Activated CD8-positive, alpha-beta memory T cell treated with anti-CD3 and anti-CD28 coated beads for 36 hours (primary cell): ENCODE data around the gene MVB12B. TPM values are rescaled to one million over a fixed set of nuclear protein-coding genes. Genes with fewer than 3 reads are reported as not detected.

Experiments used
- CTCF ChIA-PET: fragments of 350-600 bp; sonication (Branson Sonifier 250); formaldehyde crosslinking; loops from one replicate; lab custom pipeline; 2021; ENCODE audit warnings: antibody characterized with exemption; lab: Charles Lee
- POLR2A ChIA-PET: fragments of 350-600 bp; sonication (Branson Sonifier 250); formaldehyde crosslinking; loops from one replicate; lab custom pipeline; 2021; ENCODE audit warnings: antibody characterized with exemption; lab: Charles Lee
- total RNA-seq, 2 experiments: library from RNA; stranded (reverse); gene quantifications; one replicate each; pipeline ENCODE4 v1.2.3, GENCODE V29; 2021

MVB12B gene
- total RNA-seq, 2 experiments from 2014 or later: 7.5 to 7.8 TPM

DNA sequence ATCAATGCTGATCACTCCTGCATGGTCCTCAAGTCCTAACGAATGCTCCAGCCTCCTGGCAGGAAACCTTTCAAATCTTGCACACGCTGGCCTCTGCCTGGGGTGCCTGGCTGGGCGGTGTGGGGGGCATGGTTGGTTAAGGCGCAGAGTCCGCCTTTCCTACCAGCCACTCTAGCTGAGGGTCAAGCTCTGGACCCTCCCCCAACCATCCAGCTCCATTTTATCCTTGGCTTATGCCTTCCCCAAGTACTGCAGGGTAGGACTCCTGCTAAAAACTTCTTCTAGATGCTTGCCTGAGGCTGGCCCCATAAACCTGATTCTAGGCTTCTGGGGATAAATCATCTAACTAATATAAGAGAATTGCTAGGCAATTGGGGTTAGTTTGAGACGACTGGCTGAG lies 808 bp upstream of the MVB12B start:
- POLR2A ChIA-PET: interaction anchor here (0.6 kb wide), 2 partner anchors 160 to 964 kb away, joined by 3 read pairs; no protein-coding TSS in a partner anchor
- CTCF ChIA-PET: interaction anchor here (0.6 to 5.1 kb wide), 2 partner anchors 72 to 429 kb away, joined by 4 to 37 read pairs; no protein-coding TSS in a partner anchor

DNA sequence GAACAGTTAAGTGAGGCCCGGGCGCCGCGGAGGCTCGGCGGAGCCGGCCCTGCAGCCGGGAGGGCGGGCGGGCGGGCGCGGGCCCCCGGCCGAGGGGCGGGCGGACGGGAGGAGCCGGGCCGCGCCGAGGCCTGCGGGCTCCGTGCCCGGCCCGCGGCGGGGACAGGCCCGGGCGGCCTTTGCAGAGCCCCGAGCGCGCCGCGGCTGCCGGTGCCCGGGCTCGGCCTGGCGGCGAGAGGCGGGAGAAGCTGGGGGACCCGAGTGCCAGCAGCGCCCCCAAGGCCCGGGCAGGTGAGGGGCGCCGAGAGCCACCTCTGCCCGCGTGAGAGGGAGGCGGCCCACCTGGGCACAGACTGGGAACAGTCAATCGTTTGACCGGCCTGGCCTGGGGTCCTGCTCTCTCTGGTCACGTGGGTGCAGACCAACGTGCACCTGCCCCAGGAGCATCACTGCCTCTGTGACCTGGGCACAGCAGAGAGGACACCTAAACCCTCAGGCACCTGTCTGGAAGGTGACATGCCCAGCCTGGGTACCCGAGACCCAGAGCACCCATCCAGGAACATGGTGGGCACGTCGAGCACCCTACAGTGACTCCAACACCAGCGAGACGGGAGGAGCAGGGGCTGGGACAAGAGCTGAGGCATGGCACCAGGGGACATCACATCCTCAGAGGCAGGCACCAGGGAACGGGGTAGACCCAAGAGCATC lies 531 bp downstream of the MVB12B start:
- ChIA-PET CTCF (interaction anchor here (0.5 to 5.1 kb wide), 3 partner anchors 70 to 280 kb away, joined by 3 to 37 read pairs (median 5); no protein-coding TSS in a partner anchor), POLR2A (no interaction called here)

DNA sequence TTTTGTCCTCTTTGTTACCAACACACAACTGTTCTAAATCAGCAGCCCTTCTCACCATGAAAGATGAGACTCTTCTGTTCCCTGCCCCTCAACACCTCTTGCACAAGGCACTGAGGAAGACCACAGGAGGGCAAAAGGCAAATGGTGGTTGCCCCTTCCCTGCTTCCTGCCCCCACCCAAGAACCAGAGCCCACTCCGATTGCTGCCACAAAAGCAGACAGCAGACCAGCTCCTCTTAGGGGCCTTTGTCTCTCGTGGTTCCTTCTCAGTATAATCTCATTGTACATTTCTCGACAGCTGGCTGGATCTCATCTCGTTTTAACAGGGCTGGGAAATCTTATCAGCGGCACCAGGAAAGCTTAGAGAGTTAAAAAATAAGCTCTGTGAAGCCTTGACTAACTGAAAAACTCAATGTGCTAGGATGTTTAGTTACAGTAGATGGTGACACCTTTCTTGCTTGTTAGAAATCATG lies 1.1 kb downstream of the MVB12B start:
- CTCF ChIA-PET: interaction anchor here (0.5 to 5.1 kb wide), 4 partner anchors 9 to 280 kb away, joined by 3 to 37 read pairs (median 5); no protein-coding TSS in a partner anchor
- POLR2A ChIA-PET: interaction anchor here (0.7 kb wide), 1 partner anchor 627 kb away, joined by 3 read pairs; no protein-coding TSS in a partner anchor

DNA sequence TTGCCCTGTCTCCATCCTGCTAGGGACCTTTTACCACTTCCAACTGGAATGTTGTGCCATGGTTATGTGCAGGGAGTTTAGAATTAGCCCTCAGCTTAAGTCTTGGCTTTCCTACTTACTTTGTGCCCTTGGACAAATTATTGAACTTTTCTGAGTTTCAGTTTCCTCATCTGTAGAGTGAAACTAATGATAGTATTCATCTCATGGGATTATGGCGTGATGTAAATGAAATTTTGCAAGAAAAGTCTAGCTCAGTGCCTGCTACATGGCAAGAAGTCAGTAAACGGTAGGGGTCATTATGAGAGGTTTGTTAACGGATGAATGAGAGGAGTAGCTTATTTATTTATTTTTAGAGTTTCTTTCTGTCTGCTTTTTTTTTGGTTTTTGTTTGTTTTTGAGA lies 1.8 kb downstream of the MVB12B start:
- POLR2A ChIA-PET: interaction anchor here (0.7 to 1.4 kb wide), 2 partner anchors 71 to 628 kb away, joined by 3 read pairs; no protein-coding TSS in a partner anchor
- CTCF ChIA-PET: interaction anchor here (1.1 to 5.1 kb wide), 3 partner anchors 10 to 163 kb away, joined by 4 to 37 read pairs (median 5); no protein-coding TSS in a partner anchor

DNA sequence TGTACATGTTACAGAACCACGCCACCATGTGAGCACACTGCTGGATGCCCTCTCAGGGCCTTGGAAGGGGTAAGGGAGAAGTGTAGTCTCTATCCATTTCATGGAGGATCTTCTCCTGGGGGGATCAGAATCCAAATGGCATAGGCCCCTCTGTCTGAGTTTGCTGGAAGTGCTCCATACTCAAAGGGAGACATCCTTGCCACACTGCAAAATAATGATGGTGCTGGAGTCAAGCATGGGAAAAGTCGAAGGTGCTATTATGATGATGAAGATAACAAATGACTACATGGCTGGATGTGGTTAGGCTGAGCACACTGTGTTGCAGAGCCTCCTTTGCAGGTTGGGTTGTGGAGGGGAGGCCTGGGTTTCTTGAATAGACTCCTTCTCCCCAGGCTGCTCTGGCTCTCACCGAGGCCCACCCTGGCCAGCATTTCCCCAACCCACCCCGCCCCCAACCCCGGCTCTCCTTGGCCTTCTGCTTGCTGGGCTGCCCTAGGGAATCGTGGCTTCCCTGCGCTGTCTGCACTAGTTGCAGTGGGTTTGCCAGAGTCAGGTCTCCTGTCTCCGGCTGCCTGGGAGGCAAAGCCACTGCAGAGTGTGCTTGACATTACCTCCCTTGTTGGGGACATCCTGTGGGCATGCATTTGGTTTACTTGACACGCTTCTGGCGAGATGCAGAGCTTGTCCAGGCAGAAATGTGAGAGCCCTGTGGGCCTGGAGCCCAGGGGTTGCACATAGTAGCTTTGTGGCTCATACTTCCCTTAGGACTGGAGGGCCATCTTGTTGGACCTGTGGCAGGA lies 3.0 kb downstream of the MVB12B start:
- POLR2A ChIA-PET: interaction anchor here (1.4 kb wide), 1 partner anchor 69 kb away, joined by 3 read pairs; no protein-coding TSS in a partner anchor
- CTCF ChIA-PET: interaction anchor here (1.0 to 5.1 kb wide), 3 partner anchors 43 to 161 kb away, joined by 3 to 37 read pairs (median 4); no protein-coding TSS in a partner anchor

DNA sequence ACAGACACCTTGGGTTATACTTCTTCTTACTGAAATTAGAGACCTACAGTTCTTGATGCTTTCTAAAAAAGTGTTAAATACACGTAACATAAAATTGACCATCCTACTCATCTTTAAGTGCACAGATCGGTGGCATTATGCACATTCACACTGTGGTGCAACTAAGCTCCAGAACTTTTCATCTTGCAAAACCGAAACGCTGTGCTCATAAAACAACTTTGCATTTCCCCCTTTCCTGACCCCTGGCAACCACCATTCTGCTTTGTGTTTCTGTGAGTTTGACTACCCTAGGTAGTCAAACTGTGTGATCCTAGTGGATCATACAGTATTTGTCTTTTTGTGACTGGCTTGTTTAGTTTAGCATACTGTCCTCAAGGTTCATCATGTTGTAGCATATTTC lies 3.9 kb downstream of the MVB12B start:
- POLR2A ChIA-PET: no interaction called here
- CTCF ChIA-PET: interaction anchor here (5.1 kb wide), 1 partner anchor 67 kb away, joined by 37 read pairs; no protein-coding TSS in a partner anchor

DNA sequence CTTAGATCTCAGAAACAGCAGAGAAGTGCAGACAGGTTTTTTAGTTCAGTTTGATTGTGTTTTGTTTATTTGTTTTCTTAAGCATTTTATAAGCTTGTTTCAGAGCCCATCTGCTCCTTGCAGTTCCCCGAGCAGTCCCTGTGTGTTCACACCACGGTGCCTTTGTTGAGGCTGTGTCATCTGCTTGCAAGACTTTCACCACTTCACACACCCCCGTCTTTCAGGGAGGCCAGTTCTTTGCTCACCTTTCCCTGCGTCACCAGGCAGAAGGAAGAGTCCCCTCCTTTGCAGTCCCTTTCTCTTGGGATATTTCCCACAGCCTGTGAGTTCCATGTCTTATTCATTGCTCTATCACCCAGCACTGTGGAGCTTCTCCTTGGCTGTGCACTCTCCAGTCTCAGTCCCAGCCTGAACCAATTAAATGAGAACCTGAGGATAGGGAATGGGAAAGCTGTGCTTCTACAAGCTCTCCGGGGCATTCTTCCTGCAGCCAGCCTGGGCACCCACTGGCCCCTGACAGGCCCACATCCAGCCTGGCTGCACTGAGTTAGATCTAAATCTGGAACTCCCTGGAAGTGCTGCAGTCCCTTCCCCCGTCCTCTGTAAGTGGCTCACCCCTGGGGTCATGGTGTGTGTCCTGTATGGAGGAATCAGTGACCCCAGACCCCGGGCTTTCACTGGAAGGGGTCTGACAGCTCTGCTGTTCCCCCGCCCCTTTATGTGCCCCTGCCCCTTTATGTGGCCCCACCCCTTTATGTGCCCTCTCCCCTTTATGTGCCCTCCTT lies 5.5 kb downstream of the MVB12B start:
- POLR2A ChIA-PET: no interaction called here
- CTCF ChIA-PET: interaction anchor here (1.3 kb wide), 1 partner anchor 67 kb away, joined by 6 read pairs; no protein-coding TSS in a partner anchor

DNA sequence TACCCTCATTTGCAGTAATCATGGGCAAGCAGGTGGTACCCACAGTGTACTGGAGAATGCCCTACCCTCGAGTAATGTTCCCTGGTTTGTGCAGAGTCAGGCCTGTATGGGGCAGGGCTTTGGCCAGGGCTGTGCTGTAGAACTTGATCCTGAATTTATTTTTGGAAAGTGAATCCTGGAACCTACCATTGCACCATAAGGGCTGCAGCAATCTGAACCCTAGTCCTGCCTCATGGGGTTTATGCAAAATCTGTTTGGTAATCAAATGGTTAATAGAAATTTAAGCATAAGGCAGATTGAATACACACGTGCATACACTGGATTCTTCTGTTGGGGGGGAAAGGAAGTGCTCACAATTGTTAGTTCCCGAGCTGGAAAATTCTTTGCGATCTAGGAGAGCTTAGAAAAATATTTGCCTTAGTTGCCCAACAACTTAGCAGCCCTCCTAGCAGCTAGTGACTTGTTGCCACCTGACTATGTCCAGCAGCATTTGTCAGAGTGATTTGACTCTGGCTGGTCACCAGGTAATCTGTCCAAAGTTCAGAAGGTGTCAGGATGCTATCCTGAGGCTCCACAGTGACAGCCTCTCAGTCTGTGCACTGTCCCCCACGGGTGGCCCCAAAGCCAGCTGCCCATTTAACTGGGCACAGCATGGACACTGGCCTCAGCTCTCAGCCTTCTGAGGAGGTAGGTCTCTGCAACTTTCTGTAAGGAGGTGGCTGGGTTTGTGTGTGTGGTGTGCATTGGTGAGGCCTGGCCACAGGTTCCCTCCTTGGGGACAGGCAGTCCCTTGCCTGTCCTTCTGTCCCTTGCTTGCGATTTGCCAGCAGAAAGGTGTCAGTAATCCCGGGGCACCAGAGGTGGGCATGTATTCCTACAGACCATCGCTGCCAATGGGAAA lies 8.3 kb downstream of the MVB12B start:
- CTCF ChIA-PET: no interaction called here

DNA sequence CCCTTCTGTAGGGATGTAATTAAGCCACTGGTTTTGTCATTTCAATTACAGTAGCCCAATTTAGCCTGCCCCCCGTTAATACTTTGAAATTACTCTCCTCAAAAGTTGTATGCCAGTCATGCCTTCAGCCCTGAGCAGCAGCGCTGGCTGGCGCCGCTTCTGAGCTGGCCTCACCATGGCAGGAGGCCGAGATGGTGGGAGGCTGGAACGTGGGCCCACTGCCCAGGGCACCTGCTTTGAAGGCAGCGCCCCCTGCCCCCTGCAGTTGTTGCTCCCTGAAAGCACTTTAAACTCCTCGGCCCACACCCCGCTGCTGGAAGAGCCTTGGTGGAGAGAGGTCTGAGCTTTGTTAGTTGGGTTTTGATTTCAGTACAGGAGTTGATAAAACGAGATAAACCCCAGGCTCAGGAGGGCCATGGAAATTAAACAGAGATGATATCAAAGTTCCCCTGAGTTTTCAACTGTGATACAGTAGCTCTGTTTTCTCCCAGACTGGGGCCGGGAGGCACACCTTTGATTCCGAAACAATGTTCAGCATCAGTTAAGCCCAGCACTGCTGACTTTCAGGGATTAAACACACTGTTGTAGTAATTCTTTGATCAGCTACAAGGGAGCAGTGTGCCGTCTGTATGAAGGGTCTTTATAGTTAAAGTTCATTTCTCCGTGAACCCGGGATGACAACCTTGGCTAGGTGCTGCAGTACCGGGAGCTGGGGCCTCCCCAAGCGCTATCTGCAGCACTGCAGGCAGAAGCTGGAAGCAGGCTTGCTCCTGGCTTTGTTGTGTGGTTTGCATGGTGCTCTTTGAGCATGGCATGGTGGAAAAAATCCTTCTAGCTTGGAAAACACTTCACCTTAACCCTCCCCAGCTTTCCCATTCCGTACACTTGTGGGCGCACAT lies 9.5 kb downstream of the MVB12B start:
- POLR2A ChIA-PET: no interaction called here
- CTCF ChIA-PET: interaction anchor here (0.6 to 1.1 kb wide), 2 partner anchors 11 to 581 kb away, joined by 3 read pairs; no protein-coding TSS in a partner anchor

More for the DNA sequence above, 8.3 kb downstream of the MVB12B start:
- POLR2A ChIA-PET: no interaction called here

DNA sequence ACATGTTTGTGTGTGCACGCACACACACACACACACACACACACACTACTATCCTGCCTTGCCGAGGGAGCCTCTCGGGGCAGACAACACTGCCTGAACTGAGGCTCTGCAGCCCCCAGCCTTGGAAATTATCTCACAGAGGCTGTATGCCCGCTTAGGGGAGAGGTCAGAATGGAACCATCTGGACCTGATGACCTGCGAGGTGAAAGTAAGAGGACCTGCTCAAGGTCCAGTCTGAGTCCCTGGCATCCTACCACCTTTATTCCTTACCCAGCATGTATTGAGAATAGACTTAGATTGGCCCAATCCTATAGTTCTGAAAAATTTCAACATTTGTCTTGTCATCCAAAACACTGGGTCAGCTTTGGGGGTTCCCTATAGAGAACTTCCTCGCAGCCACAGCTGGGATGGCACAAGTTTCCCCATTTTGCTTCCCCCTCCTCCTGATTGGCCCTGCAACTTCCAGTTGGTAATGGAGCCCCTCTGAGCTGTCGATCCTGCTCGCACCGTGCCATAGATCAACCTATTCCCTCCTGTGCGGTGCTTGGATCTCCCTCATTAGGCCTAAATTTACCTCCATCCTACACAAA lies 10.2 kb downstream of the MVB12B start:
- POLR2A ChIA-PET: no interaction called here
- CTCF ChIA-PET: interaction anchor here (0.6 to 1.1 kb wide), 2 partner anchors 11 to 582 kb away, joined by 3 read pairs; no protein-coding TSS in a partner anchor

DNA sequence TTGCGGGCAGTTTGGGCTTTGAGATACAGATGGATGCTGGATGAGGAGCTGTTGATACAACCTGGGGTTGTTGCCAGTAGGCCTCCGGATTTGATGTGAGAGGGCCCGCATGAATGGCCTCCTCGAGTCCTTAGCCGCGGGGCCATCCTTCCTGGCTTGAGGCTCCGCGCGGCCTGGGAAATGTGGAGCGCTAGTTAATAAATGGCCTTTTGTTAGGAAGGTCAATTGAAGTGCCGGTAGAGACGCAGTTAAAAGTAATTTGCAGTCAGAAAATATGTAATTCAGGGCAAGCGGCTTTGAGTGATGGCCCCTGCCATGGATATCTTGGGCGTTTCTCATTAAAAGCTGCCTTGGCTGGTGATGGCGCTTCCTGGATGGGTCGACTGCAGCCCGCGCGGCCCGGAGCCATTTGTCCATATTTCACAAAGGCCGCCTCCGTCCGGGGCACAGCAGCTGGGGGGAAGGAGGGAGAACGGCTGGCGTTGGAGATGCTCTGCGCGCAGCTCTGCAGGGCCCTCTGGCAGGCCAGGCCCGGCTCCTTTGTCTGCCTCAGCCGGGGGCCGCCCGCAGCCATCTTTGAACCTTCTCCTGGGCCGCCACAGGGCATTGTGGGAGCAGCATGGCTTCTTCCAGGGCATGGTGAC lies 11.2 kb downstream of the MVB12B start:
- POLR2A ChIA-PET: no interaction called here
- CTCF ChIA-PET: no interaction called here

DNA sequence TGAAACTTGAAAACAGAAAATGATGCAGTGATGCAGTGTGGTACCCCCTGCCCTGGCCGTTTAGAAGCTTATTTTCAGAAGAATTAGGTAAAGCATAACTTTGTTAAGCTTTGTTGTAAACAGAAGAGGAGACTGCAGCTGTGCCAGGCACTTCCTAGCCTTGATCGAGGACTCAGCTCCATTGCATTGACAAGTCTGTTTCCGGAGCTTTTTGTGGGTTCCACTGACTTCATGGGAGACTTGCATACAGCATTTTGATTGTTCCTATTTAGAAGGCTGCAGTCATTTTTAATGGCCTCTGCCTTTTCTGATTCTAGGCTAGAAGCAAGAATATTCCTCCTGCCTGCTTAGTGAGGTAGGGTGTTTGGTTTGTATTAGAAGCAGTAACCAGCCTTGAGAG lies 12.3 kb downstream of the MVB12B start:
- ChIA-PET POLR2A (no interaction called here), CTCF (no interaction called here)

DNA sequence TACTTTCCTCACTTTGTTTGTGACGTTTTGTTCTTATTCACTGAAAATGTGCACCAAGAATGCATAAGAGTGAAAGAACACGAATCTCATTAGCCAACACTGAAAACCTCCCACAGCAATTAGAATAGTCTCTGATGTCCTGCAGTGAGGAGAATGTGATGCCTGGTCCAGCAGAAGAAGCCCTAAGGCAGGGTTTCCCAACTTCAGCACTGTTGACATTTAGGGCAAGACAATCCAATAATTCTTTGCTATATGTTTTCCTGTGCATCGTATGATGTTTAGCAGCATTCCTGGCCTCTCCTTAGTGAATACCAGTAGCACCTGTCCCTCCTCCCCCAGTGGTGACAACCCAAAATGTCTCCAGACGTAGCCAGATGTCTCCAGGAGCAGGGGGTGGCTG lies 14.8 kb downstream of the MVB12B start:
- CTCF ChIA-PET: interaction anchor here (0.6 to 1.7 kb wide), 3 partner anchors 106 to 159 kb away, joined by 3 to 5 read pairs (median 3); no protein-coding TSS in a partner anchor
- POLR2A ChIA-PET: no interaction called here

DNA sequence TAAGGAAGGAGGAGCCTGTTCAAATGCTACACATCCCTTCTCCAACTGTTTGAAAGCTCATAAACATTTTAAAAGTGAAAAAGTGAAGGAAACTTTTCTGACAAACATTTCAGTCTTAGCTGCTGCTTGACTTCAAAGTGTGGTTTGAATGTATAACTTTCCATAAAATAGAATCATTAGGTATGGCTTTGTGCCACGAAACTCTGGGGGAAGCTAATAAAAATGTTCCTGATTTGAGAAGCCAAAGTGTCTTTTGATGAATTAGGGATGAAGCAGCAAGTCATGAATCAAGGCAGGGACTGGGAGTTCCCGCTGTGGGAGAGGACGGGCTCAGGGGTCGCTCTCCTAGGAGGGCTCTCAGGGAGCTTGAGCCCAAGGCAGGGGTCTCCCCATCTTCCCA lies 15.3 kb downstream of the MVB12B start:
- POLR2A ChIA-PET: no interaction called here
- CTCF ChIA-PET: interaction anchor here (0.6 to 1.7 kb wide), 2 partner anchors 105 to 149 kb away, joined by 3 to 5 read pairs; no protein-coding TSS in a partner anchor

DNA sequence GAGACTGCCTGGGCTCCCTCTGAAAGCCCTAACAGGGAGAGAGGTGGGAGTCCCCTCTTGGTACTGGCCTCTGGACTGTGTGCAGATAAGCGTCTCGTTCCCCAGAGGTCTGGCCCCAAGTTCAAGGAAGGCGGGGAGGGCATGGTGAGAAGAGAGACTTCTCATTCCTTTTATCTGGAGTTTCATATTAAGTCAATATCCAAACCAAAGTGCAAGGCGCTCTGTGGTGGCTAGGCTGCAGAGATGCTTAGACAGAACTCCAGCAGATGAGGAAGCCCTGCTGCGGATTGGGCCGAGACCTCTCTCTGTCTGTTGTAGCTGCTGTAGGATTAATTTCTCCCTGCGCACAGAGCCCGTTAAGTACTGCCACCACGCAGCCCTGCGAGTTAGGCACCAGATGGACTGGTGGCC lies 16.0 kb downstream of the MVB12B start:
- POLR2A ChIA-PET: no interaction called here
- CTCF ChIA-PET: interaction anchor here (0.6 to 1.7 kb wide), 2 partner anchors 27 to 148 kb away, joined by 4 to 5 read pairs; no protein-coding TSS in a partner anchor
